Prostate gland (tissue), 2 donors: ENCODE data around the gene MDFIC. TPM values are rescaled to one million over a fixed set of nuclear protein-coding genes. Genes with fewer than 3 reads are reported as not detected.

Experiments
- DNase-seq: peaks from one replicate; pipeline ENCODE4 v3.0.0-alpha.2; 2019; ENCODE audit warnings: low spot score
- H3K27ac ChIP-seq, 2 donors: fragments of 200-600 bp; sonication (generic); 2 replicates each; pipeline ENCODE4 v1.5.1; 2017 to 2019
- H3K27me3 ChIP-seq: fragments of 200-600 bp; sonication (generic); replicated peaks from 2 replicates; pipeline ENCODE4 v1.5.1; 2019; ENCODE audit not compliant: insufficient read depth
- H3K36me3 ChIP-seq, 2 donors: fragments of 200-600 bp; sonication (generic); 1 replicate in 1 of 2; 2 replicates in 1 of 2; pipeline versions ENCODE4 v1.5.1 to v1.8.1; 2017 to 2019
- H3K4me1 ChIP-seq: fragments of 200-600 bp; sonication (generic); replicated peaks from 2 replicates; pipeline ENCODE4 v1.5.1; 2019
- H3K4me3 ChIP-seq, 2 donors: fragments of 200-600 bp; sonication (generic); 2 replicates each; pipeline ENCODE4 v1.5.1; 2017 to 2019
- H3K9me3 ChIP-seq: fragments of 200-600 bp; sonication (generic); 2 replicates; pipeline ENCODE4 v1.5.1; 2017
- CTCF ChIP-seq, 4 experiments: fragments of 200-600 bp in 2 of 4; fragments of 450-650 bp in 2 of 4; sonication (generic) in 2 of 4; IDR thresholded peaks; 1 replicate in 3 of 4; 2 replicates in 1 of 4; pipeline ENCODE4 v1.5.1; 2016 to 2019; ENCODE audit warnings: antibody characterized with exemption in 4 of 4, mild to moderate bottlenecking in 2 of 4, moderate library complexity in 2 of 4
- POLR2A ChIP-seq: fragments of 450-650 bp; IDR thresholded peaks from one replicate; pipeline ENCODE4 v1.6.1; 2016; ENCODE audit warnings: antibody characterized with exemption, mild to moderate bottlenecking
- POLR2AphosphoS5 ChIP-seq: sonication (generic); formaldehyde crosslinking; IDR thresholded peaks from one replicate; pipeline ENCODE4 v1.6.1; 2017; ENCODE audit warnings: antibody characterized with exemption
- WGBS: methylation state at CpG from one replicate; pipeline ENCODE4 v1.1.5; 2018; 5-methylcytosine and 5-hydroxymethylcytosine counted together
- intact Hi-C: fragments of 100-400 bp; cut with DNase I; formaldehyde crosslinking; loops from one replicate; pipeline ENCODE4 v1.14.2; 2022
- total RNA-seq, 2 donors: library from RNA; depleted of rRNA; stranded (reverse); fragments of >200 nt; gene quantifications; one replicate each; pipeline ENCODE4 v1.1.0, GENCODE V29; 2016

MDFIC gene
- total RNA-seq, 2 donors from 2014 or later: 17.2 to 24.8 TPM

DNA sequence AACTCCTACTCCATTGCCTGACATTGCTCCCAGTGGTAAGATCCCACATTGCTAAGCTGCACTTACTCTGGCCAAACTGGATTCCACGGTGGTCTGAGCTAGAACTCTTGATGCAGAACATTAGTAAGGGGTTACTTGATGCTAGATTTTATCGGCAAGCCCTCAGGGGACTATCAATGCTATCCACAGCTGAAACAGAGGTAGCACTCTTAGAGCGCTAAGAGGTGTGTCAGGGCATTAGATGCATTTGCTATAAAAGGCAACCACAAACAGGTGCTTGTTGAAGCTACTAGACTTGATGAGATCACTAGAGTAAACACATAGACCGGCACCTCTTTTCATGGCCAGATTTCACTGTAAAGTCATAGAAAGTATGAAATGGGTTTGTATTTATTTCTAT lies 116.3 kb downstream of the MDFIC start:
- DNase-seq: no peak
- Histone ChIP-seq H3K27ac (no peak overlapping the region), H3K4me1 (no peaks in the 10 kb centered on the region), H3K4me3 (no peak overlapping the region), H3K27me3 (no peaks in the 10 kb centered on the region), H3K36me3 (no peaks in the 10 kb centered on the region), H3K9me3 (no peaks in the 10 kb centered on the region)
- TF ChIP-seq POLR2AphosphoS5: no peak
- no peak for TF ChIP-seq CTCF (IDR thresholded peaks at IDR 0.05)
- no peak for TF ChIP-seq POLR2A
- WGBS: 63% methylated on average over 4 of the region's 4 CpGs
- intact Hi-C loops: no loop called here

DNA sequence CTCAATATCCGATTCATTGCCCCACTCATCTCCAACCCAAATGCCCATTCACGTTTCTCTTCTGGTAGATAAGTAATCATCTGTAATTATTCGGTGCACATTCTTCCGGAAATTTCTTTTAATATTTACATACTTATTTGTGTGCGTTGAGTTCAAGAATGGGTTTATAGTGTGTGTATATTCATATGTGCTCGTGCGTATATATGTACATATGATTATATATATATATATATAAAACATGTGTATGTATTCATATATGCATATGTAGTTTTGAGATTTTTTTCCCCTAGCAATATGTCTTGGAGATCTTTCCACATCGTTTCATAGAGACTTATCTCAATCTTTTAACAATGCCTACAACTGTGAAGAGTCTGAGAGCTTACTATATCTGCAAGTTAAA lies 118.2 kb downstream of the MDFIC start:
- no peaks in the 10 kb centered on the region for H3K9me3 ChIP-seq
- no peak overlapping the region for H3K27ac ChIP-seq
- no peaks in the 10 kb centered on the region for H3K36me3 ChIP-seq
- intact Hi-C loops: no loop called here
- 82% methylated on average over 8 of the region's 8 CpGs for WGBS
- no peak for TF ChIP-seq POLR2AphosphoS5
- TF ChIP-seq POLR2A: no peak
- TF ChIP-seq CTCF (IDR thresholded peaks at IDR 0.05): no peak
- no peak for DNase-seq
- H3K4me1 ChIP-seq: no peaks in the 10 kb centered on the region
- H3K4me3 ChIP-seq: no peak overlapping the region
- H3K27me3 ChIP-seq: no peaks in the 10 kb centered on the region

GRCh38 chr7:115040495-115040894 lies 118.6 kb downstream of the MDFIC start:
- Histone ChIP-seq H3K9me3 (no peaks in the 10 kb centered on the region), H3K27me3 (no peaks in the 10 kb centered on the region), H3K4me1 (no peaks in the 10 kb centered on the region), H3K27ac (no peak overlapping the region), H3K36me3 (no peaks in the 10 kb centered on the region), H3K4me3 (no peak overlapping the region)
- DNase-seq: no peak
- TF ChIP-seq POLR2AphosphoS5: no peak
- TF ChIP-seq POLR2A: no peak
- no peak for TF ChIP-seq CTCF (IDR thresholded peaks at IDR 0.05)
- intact Hi-C loops: no loop called here

DNA sequence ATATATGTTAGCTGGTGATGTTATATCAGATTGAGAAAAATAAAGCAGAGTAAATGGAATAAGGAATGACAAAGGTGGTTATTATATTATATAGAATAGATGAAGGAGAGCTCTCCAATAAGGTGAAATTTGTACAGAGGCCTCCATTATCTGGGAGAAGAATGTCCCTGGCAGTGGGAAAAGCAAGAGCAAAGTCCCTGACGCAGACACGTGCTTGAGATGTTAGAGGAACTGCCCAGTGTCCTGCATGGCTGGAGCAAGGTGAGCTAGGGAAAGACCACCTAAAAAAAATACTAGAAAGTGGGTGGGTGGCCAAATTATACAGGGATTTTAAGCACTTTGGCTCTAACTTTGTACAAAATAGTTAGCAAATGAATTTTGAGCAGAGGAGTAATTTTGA lies 120.7 kb downstream of the MDFIC start:
- H3K36me3 ChIP-seq: no peaks in the 10 kb centered on the region
- no peak overlapping the region for H3K27ac ChIP-seq
- H3K9me3 ChIP-seq: no peaks in the 10 kb centered on the region
- intact Hi-C loops: no loop called here
- no peaks in the 10 kb centered on the region for H3K27me3 ChIP-seq
- no peak overlapping the region for H3K4me3 ChIP-seq
- DNase-seq: no peak
- no peaks in the 10 kb centered on the region for H3K4me1 ChIP-seq
- 60% methylated on average over 2 of the region's 2 CpGs for WGBS
- TF ChIP-seq POLR2AphosphoS5: no peak
- TF ChIP-seq CTCF (IDR thresholded peaks at IDR 0.05): no peak
- no peak for TF ChIP-seq POLR2A

GRCh38 chr7:115043605-115044004 lies 121.7 kb downstream of the MDFIC start:
- no peaks in the 10 kb centered on the region for H3K4me1 ChIP-seq
- DNase-seq: no peak
- H3K27ac ChIP-seq: no peak overlapping the region
- H3K9me3 ChIP-seq: no peaks in the 10 kb centered on the region
- no peaks in the 10 kb centered on the region for H3K27me3 ChIP-seq
- intact Hi-C loops: no loop called here
- H3K36me3 ChIP-seq: no peaks in the 10 kb centered on the region
- no peak for TF ChIP-seq POLR2AphosphoS5
- no peak for TF ChIP-seq POLR2A
- no peak for TF ChIP-seq CTCF (IDR thresholded peaks at IDR 0.05)
- 37% methylated on average over 2 of the region's 2 CpGs for WGBS
- no peak overlapping the region for H3K4me3 ChIP-seq
